Measurements from ENCODE around the gene INPP5D. TPM values are rescaled to one million over a fixed set of nuclear protein-coding genes. Genes with fewer than 3 reads are reported as not detected.
"Not testable (repeated sequence)": the region's sequence is repeated elsewhere in the genome, so short reads cannot be mapped to it uniquely, and the experiment has no call there.

The INPP5D gene
- total RNA-seq, 1 donor from 2014 or later = 14.7 TPM

DNA sequence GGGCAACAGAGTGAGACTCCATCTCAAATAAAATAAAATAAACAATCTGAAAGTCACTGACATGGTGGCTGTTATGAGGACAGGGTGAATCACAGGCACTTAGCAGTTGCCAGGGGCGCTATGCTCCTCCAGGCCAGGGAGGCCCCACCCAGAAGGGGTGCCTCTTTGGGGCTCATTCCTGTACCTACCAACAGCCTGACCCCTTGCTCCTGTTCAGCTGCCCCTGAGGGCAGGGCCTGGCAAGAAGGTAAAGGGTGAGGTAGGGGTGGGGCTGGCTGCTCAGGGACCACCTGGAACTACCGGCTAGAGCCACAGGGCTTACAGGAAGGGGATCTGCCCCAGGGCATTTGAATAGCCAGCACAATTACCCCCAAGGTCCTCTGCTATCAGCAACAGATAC is 60.3 kb downstream of the INPP5D start:
- TF ChIP-seq, protein P1, sequence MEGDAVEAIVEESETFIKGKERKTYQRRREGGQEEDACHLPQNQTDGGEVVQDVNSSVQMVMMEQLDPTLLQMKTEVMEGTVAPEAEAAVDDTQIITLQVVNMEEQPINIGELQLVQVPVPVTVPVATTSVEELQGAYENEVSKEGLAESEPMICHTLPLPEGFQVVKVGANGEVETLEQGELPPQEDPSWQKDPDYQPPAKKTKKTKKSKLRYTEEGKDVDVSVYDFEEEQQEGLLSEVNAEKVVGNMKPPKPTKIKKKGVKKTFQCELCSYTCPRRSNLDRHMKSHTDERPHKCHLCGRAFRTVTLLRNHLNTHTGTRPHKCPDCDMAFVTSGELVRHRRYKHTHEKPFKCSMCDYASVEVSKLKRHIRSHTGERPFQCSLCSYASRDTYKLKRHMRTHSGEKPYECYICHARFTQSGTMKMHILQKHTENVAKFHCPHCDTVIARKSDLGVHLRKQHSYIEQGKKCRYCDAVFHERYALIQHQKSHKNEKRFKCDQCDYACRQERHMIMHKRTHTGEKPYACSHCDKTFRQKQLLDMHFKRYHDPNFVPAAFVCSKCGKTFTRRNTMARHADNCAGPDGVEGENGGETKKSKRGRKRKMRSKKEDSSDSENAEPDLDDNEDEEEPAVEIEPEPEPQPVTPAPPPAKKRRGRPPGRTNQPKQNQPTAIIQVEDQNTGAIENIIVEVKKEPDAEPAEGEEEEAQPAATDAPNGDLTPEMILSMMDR (IDR thresholded peaks at IDR 0.05; ENCODE audit: insufficient read depth, low read depth, low read length) = no peak
- no peak for TF ChIP-seq EZH2 (IDR thresholded peaks at IDR 0.05; ENCODE audit: insufficient read depth, low read length)
- Mint-ChIP-seq H3K4me1 (ENCODE audit: low read depth, unreplicated experiment) (no peaks in the 10 kb centered on the region), H3K36me3 (ENCODE audit: low read depth, unreplicated experiment) (no peaks in the 10 kb centered on the region), H3K9me3 (ENCODE audit: unreplicated experiment) (no peaks in the 10 kb centered on the region), H3K27me3 (ENCODE audit: low read depth, unreplicated experiment) (peaks cover 44% of the 10 kb centered on the region), H3K4me3 (ENCODE audit: unreplicated experiment) (no peak overlapping the region), H3K27ac (ENCODE audit: unreplicated experiment) (no peak overlapping the region)
- Histone ChIP-seq H4K20me1 (ENCODE audit: insufficient read depth, low read length) (no peaks in the 10 kb centered on the region), H2AFZ (ENCODE audit: low read depth, low read length) (no peak overlapping the region), H3K27me3 (ENCODE audit: insufficient read depth, low read length) (no peaks in the 10 kb centered on the region), H3K9me3 (ENCODE audit: insufficient read depth, low read depth, low read length) (no peaks in the 10 kb centered on the region), H3K36me3 (ENCODE audit: insufficient read depth, low read length) (no peaks in the 10 kb centered on the region), H3K4me1 (ENCODE audit: insufficient read depth, low read length) (no peaks in the 10 kb centered on the region), H3K4me3 (ENCODE audit: insufficient read depth, low read depth, low read length) (no peak overlapping the region), H3K9ac (ENCODE audit: low read length) (no peak overlapping the region), H3K79me2 (ENCODE audit: insufficient read depth, low read length) (no peaks in the 10 kb centered on the region), H3K27ac (ENCODE audit: low read depth, low read length) (no peak overlapping the region), H3K4me2 (ENCODE audit: low read length) (no peak overlapping the region)
- FAIRE-seq (no peak), DNase-seq (ENCODE audit: low read depth) (no peak)

DNA sequence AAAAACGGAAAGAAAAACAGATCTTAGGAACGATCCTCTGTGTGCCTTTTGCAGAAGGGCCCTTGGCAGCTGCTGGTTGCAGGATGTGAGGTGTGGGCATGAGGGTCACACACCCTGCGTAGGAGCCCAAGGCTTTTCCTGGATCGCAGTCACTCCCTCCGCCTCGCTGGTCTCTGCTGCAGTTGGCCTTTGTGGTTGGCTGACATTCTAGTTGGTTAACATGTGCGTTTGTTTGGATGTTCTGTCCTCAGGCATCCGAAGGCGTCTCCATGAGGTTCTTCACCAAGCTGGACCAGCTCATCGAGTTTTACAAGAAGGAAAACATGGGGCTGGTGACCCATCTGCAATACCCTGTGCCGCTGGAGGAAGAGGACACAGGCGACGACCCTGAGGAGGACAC is 61.7 kb downstream of the INPP5D start:
- H3K27me3 ChIP-seq (ENCODE audit: insufficient read depth, low read length) = no peaks in the 10 kb centered on the region
- no peaks in the 10 kb centered on the region for H4K20me1 ChIP-seq (ENCODE audit: insufficient read depth, low read length)
- no peak overlapping the region for H2AFZ ChIP-seq (ENCODE audit: low read depth, low read length)
- no peak overlapping the region for H3K4me2 ChIP-seq (ENCODE audit: low read length)
- H3K9me3 Mint-ChIP-seq (ENCODE audit: unreplicated experiment) = no peaks in the 10 kb centered on the region
- H3K9ac ChIP-seq (ENCODE audit: low read length) = no peak overlapping the region
- H3K36me3 ChIP-seq (ENCODE audit: insufficient read depth, low read length) = no peaks in the 10 kb centered on the region
- no peak overlapping the region for H3K27ac Mint-ChIP-seq (ENCODE audit: unreplicated experiment)
- no peaks in the 10 kb centered on the region for H3K79me2 ChIP-seq (ENCODE audit: insufficient read depth, low read length)
- H3K4me1 ChIP-seq (ENCODE audit: insufficient read depth, low read length) = no peaks in the 10 kb centered on the region
- no peak overlapping the region for H3K27ac ChIP-seq (ENCODE audit: low read depth, low read length)
- DNase-seq (ENCODE audit: low read depth) (no peak), FAIRE-seq (no peak)
- no peaks in the 10 kb centered on the region for H3K36me3 Mint-ChIP-seq (ENCODE audit: low read depth, unreplicated experiment)
- no peak overlapping the region for H3K4me3 ChIP-seq (ENCODE audit: insufficient read depth, low read depth, low read length)
- no peak overlapping the region for H3K4me3 Mint-ChIP-seq (ENCODE audit: unreplicated experiment)
- H3K27me3 Mint-ChIP-seq (ENCODE audit: low read depth, unreplicated experiment) = peaks cover 44% of the 10 kb centered on the region
- TF ChIP-seq, protein P1 (IDR thresholded peaks at IDR 0.05; ENCODE audit: insufficient read depth, low read depth, low read length) = no peak
- no peak for TF ChIP-seq EZH2 (IDR thresholded peaks at IDR 0.05; ENCODE audit: insufficient read depth, low read length)
- H3K9me3 ChIP-seq (ENCODE audit: insufficient read depth, low read depth, low read length) = no peaks in the 10 kb centered on the region
- H3K4me1 Mint-ChIP-seq (ENCODE audit: low read depth, unreplicated experiment) = no peaks in the 10 kb centered on the region

DNA sequence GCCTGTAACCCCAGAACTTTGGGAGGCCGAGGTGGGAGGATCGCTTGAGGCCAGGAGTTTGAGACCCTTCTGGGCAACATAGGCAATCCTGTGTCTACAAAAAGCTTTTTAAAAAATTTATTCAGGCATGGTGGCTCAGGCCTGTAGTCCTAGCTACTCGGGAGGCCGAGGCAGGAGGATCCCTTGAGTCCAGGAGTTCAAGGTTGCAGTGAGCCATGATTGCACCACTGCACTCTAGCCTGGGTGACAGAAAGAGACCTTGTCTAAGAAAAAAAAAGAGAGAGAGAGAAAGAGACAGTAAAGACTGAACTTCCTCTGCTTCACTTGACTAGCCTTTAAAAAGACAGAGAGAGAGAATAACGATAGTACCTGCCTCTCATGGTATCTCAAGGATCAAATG is 62.4 kb downstream of the INPP5D start:
- H3K9me3 ChIP-seq (ENCODE audit: insufficient read depth, low read depth, low read length) = no peaks in the 10 kb centered on the region
- no peaks in the 10 kb centered on the region for H3K36me3 ChIP-seq (ENCODE audit: insufficient read depth, low read length)
- H3K4me1 ChIP-seq (ENCODE audit: insufficient read depth, low read length) = no peaks in the 10 kb centered on the region
- DNase-seq (ENCODE audit: low read depth) (no peak), FAIRE-seq (no peak)
- Mint-ChIP-seq H3K27ac (ENCODE audit: unreplicated experiment) (no peak overlapping the region), H3K4me3 (ENCODE audit: unreplicated experiment) (no peak overlapping the region), H3K27me3 (ENCODE audit: low read depth, unreplicated experiment) (peaks cover 43% of the 10 kb centered on the region), H3K9me3 (ENCODE audit: unreplicated experiment) (no peaks in the 10 kb centered on the region), H3K4me1 (ENCODE audit: low read depth, unreplicated experiment) (no peaks in the 10 kb centered on the region), H3K36me3 (ENCODE audit: low read depth, unreplicated experiment) (no peaks in the 10 kb centered on the region)
- H4K20me1 ChIP-seq (ENCODE audit: insufficient read depth, low read length) = no peaks in the 10 kb centered on the region
- no peak overlapping the region for H3K4me2 ChIP-seq (ENCODE audit: low read length)
- H3K9ac ChIP-seq (ENCODE audit: low read length) = no peak overlapping the region
- H3K79me2 ChIP-seq (ENCODE audit: insufficient read depth, low read length) = no peaks in the 10 kb centered on the region
- no peaks in the 10 kb centered on the region for H3K27me3 ChIP-seq (ENCODE audit: insufficient read depth, low read length)
- H3K27ac ChIP-seq (ENCODE audit: low read depth, low read length) = no peak overlapping the region
- H3K4me3 ChIP-seq (ENCODE audit: insufficient read depth, low read depth, low read length) = no peak overlapping the region
- no peak for TF ChIP-seq EZH2 (IDR thresholded peaks at IDR 0.05; ENCODE audit: insufficient read depth, low read length)
- TF ChIP-seq, protein P1 (IDR thresholded peaks at IDR 0.05; ENCODE audit: insufficient read depth, low read depth, low read length) = no peak
- H2AFZ ChIP-seq (ENCODE audit: low read depth, low read length) = no peak overlapping the region

DNA sequence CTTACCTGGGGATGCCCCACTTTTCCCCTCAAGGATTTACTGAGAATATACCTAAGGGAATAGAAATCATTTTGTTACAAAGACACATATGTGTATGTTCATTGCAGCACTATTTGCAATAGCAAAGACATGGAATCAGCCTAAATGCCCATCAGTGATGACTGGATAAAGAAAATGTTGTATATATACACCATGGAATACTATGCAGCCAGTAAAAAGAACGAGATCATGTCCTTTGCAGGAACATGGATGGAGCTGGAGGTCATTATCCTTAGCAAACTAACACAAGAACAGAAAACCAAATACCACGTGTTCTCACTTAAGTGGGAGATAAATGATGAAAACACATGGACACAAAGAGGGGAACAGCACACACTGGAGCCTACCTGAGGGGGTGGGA is 63.4 kb downstream of the INPP5D start:
- H3K27me3 ChIP-seq (ENCODE audit: insufficient read depth, low read length); H3K4me3 Mint-ChIP-seq (ENCODE audit: unreplicated experiment); H2AFZ ChIP-seq (ENCODE audit: low read depth, low read length); H3K9me3 ChIP-seq (ENCODE audit: insufficient read depth, low read depth, low read length); H3K9ac ChIP-seq (ENCODE audit: low read length); H4K20me1 ChIP-seq (ENCODE audit: insufficient read depth, low read length); H3K4me1 Mint-ChIP-seq (ENCODE audit: low read depth, unreplicated experiment); H3K36me3 ChIP-seq (ENCODE audit: insufficient read depth, low read length); H3K27ac ChIP-seq (ENCODE audit: low read depth, low read length); DNase-seq (ENCODE audit: low read depth); H3K36me3 Mint-ChIP-seq (ENCODE audit: low read depth, unreplicated experiment); H3K27ac Mint-ChIP-seq (ENCODE audit: unreplicated experiment); H3K4me1 ChIP-seq (ENCODE audit: insufficient read depth, low read length); H3K4me2 ChIP-seq (ENCODE audit: low read length); H3K79me2 ChIP-seq (ENCODE audit: insufficient read depth, low read length); FAIRE-seq; H3K4me3 ChIP-seq (ENCODE audit: insufficient read depth, low read depth, low read length); H3K9me3 Mint-ChIP-seq (ENCODE audit: unreplicated experiment): not testable (repeated sequence)
- H3K27me3 Mint-ChIP-seq (ENCODE audit: low read depth, unreplicated experiment) = peaks cover 38% of the 10 kb centered on the region
